HG02981 (cell line): ENCODE data around the gene CUBN.
A peak's percentile ranks its signal among the peaks of the same experiment; 100 is the strongest.
"Not testable (repeated sequence)": the region's sequence is repeated elsewhere in the genome, so short reads cannot be mapped to it uniquely, and the experiment has no call there.

Experiments used
- ATAC-seq: cut with Tn5 transposase; IDR thresholded peaks from one replicate; pipeline ENCODE4 v1.9.1; 2021; ENCODE audit warnings: mild to moderate bottlenecking, moderate library complexity; ENCODE audit not compliant: unreplicated experiment

CUBN gene

DNA sequence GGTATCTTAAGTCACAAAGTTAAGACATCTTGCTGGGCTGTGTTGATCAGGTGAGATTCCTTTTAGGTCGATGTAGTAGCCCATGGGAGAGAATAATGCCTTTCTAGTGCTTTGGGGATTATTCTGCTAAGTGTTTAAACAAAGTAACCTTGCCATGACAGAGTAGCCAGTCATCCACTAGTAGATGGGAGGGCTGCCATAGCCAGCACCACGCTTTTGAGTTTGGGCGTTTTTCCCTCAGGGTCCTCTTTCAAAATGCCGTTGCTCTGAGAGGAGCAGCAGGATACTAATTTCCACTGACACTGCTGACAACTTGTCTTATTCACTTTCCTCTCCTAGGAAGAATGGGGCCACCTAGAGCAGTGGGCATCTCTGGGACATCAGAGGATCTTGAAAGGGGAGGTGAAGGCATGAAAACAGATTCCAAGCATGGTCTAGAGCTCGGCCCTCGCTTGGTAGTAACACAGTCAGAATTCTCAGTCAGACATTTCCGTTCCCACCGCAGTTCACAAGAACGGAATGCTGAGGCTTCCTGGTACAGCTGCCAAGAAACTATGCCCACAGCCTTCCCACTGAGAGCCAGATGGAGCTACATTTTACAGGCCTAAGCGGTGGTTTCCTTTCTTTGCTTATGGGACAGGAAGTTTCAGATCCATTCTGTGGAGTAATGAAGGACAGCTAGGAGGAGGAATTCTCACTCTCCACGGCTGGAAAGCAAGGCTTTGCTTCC lies 297.1 kb downstream of the CUBN start:
- no peak for ATAC-seq

DNA sequence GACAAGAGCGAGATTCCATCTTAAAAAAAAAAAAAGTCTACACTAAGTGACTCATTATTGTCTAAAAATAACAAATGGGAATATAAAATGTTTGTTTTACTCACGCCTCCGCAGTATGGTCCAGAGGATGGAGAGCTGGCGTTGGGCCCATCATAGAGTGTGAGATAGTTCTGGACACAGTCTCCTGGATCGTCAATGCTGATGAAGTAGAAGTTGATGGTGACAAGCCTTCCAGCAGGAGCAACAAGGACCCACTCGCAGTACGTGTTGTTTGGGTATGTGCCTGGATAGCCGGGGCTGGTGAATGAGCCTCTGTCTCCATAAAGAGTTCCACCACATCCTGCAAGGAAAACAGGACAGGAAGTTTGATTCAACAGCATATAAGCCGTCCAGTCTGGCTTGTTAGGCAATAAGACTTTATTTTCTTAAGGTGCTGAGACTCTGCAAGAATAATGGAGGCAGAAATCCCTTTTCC lies 300.9 kb downstream of the CUBN start:
- no peak for ATAC-seq

DNA sequence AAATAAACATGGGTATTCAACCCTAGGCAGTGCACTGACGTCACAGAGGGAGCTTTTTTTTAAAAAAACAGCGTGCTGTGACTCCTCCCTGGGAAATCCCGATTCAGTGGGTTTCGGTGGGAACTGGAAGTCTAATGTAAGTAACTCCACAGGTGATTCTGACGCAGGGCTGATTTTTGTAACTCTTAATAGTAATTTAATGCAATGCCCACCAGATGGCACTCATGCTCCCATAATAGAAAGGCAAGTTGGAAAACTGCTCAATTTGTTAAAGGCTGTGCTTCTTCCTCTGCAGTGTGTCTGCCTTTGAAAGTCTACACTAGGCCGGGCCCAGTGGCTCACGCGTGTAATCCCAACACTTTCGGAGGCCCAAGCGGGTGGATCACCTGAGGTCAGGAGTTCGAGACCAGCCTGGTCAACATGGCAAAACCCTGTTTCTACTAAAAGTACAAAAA lies 301.5 kb downstream of the CUBN start:
- ATAC-seq: peak; percentile 66

DNA sequence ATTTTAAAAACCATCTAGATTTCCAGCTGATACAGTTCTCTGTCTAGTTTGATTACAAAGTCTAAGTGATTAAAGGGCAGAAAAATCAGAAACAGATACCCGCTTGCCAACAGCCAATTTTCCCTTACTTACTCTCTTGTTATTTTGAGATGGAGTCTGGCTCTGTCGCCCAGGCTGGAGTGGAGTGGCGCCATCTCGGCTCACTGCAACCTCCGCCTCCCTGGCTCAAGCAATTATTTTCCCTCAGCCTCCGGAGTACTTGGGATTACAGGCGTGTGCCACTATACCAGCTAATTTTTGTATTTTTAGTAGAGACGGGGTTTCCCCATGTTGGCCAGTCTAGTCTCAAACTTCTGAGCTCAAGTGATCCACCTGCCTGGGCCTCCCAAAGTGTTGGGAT lies 302.1 kb downstream of the CUBN start:
- not testable (repeated sequence) for ATAC-seq

DNA sequence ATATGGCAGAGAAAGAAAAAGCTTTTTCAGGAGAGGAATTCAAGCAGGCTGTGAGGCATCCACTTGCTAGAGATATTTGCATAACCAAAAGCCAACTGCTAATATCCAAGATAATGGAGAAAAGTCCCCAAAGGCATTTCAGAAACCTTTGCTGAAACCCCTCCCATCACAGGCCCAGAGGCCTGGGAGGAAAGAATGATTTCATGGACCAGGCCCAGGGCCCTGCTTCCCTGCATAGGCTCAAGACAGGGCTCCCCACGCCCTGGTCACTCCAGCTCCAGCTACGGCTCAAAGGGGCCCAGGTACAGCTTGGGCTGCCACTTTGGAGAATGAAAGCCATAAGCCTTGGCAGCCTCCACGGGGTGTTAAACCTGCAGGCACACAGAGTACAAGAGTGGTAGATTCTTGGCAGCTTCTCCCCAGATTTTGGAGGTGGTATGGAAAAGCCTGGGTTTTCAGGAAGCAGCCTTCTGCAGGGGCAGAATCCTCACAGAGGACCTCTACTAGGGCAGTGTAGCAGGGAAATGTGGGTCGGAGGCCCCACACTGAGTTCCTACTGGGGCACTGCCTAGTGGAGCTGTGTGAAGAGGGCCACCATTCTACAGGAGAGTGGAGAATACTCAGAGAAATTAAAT lies 306.8 kb downstream of the CUBN start:
- no peak for ATAC-seq

GRCh38 chr10:16822027-16822426 lies 307.6 kb downstream of the CUBN start:
- no peak for ATAC-seq

DNA sequence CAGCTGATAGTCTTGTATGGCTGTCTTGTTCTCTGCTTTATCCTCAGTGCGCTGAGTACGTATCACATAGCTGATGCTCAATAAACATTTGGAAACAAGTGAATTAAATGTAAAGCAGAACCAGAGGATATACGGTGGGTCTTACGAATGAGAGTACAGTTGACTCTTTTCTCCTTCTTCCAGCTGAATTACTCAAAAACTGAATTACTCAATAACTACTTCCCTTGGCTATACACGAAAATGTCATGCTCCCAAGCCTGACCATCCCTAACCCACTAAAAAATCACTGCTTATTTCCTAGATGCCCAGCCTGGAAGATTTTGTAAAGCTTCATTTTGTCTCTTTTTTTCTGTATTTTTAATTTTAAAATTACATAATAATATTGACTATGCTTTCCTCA lies 309.2 kb downstream of the CUBN start:
- ATAC-seq: no peak

GRCh38 chr10:16820018-16820417 lies 309.6 kb downstream of the CUBN start:
- no peak for ATAC-seq

- ATAC-seq: no peak
Observed at GRCh38 chr10:16819436-16819835, 310.2 kb downstream of the CUBN start.

GRCh38 chr10:16819026-16819425 lies 310.6 kb downstream of the CUBN start:
- no peak for ATAC-seq

DNA sequence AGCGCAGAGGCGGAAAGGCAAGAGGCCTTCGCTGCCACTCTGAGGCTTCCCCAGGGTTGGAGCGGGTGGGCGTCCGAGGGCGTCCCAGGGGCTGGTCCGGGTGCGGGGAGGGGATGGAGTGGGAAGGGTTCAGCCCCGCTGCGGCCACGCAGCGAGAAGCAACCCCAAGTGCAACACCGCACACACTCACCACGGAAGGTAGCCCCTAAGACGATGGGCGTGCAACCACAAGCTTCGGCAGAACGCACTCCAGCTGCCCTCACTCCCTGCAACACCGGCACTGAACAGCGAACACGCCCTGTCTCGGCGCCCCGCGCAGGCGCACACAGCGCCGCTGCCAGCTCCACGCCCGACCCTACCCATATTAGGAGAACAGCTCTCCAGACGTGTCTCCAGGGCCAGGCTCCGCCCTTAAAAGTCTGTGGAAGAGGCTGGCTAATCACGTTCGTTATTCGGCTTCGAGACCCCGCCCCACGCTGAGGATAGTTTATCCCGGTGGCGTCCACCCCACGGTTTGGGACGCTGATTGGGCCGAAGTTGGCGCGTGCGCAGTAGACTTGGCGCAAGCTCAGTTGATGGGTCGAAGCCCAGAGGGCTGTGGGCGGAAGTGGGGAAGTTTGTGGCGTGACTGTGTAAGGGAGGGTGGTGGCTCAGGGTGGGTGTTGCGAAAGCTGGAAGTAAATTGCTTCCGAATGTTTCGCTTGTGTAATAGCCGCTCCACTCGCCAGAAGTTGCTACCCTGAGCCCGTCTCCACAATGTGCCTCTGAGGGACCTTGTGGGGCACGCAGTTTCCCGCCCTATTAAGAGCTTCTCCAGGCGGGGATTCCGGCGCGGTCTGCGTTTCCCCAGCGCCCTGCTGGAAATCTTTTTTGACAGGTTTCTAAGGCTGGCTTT lies 312.2 kb downstream of the CUBN start, which contains the start of gene RSU1:
Gene RSU1 (minus strand): TSS at position 300 of the 895 bp plus-strand sequence. CDS start 343 bp downstream, outside the sequence.
- peak; percentile 99 for ATAC-seq

DNA sequence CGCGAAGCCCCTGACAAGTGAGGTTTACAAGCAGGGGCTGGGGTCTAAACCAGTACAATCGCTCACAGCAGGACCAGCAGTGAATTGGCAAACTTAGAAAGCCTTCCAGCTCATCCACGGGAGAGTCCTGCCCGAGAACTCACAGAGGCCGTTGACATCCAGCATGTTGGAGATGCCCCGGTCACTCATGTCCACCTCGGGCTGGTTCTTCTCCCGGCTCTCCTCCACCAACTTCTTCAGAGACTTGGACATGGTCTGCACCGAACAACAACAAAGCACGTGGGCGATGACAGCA lies 312.8 kb downstream of the CUBN start:
- no peak for ATAC-seq

GRCh38 chr10:16816171-16816570 lies 313.4 kb downstream of the CUBN start:
- ATAC-seq: no peak

DNA sequence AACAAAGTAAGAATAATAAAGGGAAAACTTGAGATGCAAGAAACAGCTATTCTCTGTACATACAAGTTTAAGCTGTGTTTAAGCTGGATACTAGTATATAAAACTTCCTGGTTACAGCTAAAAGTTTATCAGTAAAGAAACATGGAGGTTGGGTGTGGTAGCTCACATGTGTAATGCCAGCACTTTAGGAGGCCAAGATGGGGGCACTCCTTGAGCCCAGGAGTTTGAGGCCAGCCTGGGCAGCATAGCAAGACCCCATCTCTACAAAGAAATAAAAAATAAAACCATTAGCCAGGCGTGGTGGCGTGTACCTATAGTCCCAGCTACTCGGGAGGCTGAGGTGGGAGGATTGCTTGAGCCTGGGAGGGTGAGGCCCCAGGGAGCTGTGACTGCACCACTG lies 315.6 kb downstream of the CUBN start:
- no peak for ATAC-seq

DNA sequence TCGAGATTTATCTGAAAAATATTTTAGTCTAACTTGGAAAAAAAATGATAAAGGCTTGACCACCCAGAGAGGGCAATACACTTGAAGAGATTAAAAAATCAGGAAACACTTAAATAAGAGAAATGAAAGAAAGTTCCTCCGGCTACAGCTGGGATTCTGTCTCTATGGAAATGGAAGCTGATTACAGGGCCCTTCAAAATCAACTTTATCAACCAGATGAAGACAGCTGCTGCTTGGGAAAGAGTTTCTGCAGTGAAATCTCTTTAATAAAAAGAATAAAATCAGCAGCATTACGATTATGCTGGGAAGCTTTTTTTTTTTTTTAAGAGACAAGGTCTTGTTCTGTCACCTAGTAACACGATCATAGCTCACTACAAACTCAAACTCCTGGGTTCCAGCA lies 316.9 kb downstream of the CUBN start:
- no peak for ATAC-seq

DNA sequence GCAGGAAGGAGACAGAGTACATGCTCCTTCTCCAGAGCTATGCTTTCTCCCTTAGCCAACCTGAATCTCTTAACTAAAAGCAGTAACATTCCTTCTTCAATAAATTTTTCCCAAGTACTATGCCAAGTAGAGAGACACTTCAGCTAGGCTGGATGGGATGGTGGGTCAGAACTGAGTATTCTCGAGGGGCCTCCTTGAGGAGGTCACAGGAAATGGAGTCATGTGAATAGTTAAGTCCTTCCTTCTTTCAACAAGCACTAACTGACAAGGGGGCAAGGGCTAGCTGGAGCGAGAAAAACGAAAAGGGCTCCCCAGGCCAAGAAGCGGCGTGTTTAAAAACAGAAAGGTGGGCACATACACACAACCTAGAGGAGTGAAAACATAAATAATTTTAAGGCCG lies 317.8 kb downstream of the CUBN start:
- ATAC-seq: no peak

GRCh38 chr10:16811292-16811691 lies 318.3 kb downstream of the CUBN start:
- no peak for ATAC-seq

- no peak for ATAC-seq
Observed at GRCh38 chr10:16809074-16809718, 320.4 kb downstream of the CUBN start.

DNA sequence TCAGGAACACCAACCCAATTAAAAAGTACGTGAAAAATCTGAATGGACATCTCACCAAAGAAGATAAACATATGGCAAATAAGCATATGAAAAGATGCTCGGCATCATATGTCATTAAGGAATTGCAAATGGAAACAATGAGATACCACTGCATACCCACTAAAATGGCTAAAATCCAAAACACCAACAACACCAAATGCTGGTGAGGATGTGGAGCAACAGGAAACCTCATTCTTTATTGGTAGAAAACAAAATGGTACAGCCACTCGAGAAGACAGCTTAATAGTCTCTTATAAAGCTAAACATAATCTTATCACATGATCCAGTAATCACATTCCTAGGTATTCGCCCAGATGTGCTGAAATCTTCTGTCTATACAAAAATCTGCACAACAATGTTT lies 325.5 kb downstream of the CUBN start:
- ATAC-seq: no peak

GRCh38 chr10:16803464-16803863 lies 326.1 kb downstream of the CUBN start:
- no peak for ATAC-seq

GRCh38 chr10:16799621-16800020 lies 330.0 kb downstream of the CUBN start:
- ATAC-seq: peak; percentile 80
